ENCODE measurements around the gene PALM3. TPM values are rescaled to one million over a fixed set of nuclear protein-coding genes. Genes with fewer than 3 reads are reported as not detected.
A peak's percentile ranks its signal among the peaks of the same experiment; 100 is the strongest.

The PALM3 gene
- total and polyA plus RNA-seq, 2 experiments from 2014 or later = 16.6 to 45.8 TPM

DNA sequence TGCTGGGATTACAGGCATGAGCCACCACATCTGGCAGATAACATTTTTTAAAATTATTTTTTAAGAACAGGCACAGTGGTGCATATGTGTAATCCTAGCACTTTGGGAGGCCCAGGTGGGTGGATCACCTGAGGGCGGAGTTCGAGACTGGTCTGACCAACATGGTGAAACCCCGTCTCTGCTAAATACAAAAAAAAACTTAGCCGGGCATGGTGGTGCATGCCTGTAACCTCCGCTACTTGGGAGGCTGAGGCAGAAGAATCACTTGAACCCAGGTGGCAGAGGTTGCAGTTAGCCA is 631 bp upstream of the PALM3 start:
- no peaks in the 10 kb centered on the region for H3K36me3 ChIP-seq (ENCODE audit: insufficient read depth)
- TF ChIP-seq EZH2phosphoT487 (IDR thresholded peaks at IDR 0.05; ENCODE audit: unreplicated experiment) = no peak
- no peak for TF ChIP-seq JUNB (IDR thresholded peaks at IDR 0.05; ENCODE audit: unreplicated experiment)
- TF ChIP-seq, protein P1, sequence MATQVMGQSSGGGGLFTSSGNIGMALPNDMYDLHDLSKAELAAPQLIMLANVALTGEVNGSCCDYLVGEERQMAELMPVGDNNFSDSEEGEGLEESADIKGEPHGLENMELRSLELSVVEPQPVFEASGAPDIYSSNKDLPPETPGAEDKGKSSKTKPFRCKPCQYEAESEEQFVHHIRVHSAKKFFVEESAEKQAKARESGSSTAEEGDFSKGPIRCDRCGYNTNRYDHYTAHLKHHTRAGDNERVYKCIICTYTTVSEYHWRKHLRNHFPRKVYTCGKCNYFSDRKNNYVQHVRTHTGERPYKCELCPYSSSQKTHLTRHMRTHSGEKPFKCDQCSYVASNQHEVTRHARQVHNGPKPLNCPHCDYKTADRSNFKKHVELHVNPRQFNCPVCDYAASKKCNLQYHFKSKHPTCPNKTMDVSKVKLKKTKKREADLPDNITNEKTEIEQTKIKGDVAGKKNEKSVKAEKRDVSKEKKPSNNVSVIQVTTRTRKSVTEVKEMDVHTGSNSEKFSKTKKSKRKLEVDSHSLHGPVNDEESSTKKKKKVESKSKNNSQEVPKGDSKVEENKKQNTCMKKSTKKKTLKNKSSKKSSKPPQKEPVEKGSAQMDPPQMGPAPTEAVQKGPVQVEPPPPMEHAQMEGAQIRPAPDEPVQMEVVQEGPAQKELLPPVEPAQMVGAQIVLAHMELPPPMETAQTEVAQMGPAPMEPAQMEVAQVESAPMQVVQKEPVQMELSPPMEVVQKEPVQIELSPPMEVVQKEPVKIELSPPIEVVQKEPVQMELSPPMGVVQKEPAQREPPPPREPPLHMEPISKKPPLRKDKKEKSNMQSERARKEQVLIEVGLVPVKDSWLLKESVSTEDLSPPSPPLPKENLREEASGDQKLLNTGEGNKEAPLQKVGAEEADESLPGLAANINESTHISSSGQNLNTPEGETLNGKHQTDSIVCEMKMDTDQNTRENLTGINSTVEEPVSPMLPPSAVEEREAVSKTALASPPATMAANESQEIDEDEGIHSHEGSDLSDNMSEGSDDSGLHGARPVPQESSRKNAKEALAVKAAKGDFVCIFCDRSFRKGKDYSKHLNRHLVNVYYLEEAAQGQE (IDR thresholded peaks at IDR 0.05; ENCODE audit: unreplicated experiment) = no peak
- no peak for TF ChIP-seq ZNF114 (CRISPR knock-in tag; IDR thresholded peaks at IDR 0.05)
- no peak for TF ChIP-seq NANOG (IDR thresholded peaks at IDR 0.05; ENCODE audit: borderline replicate concordance)
- TF ChIP-seq EZH2 (IDR thresholded peaks at IDR 0.05; ENCODE audit: low read depth, unreplicated experiment) = no peak
- TF ChIP-seq STAT1 (IDR thresholded peaks at IDR 0.05; ENCODE audit: unreplicated experiment) = no peak
- TF ChIP-seq, protein P2, sequence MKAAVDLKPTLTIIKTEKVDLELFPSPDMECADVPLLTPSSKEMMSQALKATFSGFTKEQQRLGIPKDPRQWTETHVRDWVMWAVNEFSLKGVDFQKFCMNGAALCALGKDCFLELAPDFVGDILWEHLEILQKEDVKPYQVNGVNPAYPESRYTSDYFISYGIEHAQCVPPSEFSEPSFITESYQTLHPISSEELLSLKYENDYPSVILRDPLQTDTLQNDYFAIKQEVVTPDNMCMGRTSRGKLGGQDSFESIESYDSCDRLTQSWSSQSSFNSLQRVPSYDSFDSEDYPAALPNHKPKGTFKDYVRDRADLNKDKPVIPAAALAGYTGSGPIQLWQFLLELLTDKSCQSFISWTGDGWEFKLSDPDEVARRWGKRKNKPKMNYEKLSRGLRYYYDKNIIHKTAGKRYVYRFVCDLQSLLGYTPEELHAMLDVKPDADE (IDR thresholded peaks at IDR 0.05) = no peak
- no peak for TF ChIP-seq ZNF331 (CRISPR knock-in tag; IDR thresholded peaks at IDR 0.05; ENCODE audit: low read depth)
- DNase-seq (ENCODE audit: low spot score) = no peak
- 0 out of 2 replicates have a peak, but pooled peaks cover 5% of the 10 kb centered on the region for H3F3A ChIP-seq (replicated peaks; ENCODE audit: low read depth)
- no peaks in the 10 kb centered on the region for H3K79me2 ChIP-seq (replicated peaks; ENCODE audit: insufficient read depth)
- H3K9me3 Mint-ChIP-seq = no peaks in the 10 kb centered on the region
- H4K20me1 ChIP-seq (replicated peaks; ENCODE audit: insufficient read depth) = no peaks in the 10 kb centered on the region
- H3K9me2 ChIP-seq (ENCODE audit: insufficient read depth) = no peaks in the 10 kb centered on the region
- peaks cover 8% of the 10 kb centered on the region; the same call in 1 of the 2 replicates for H3K4me1 ChIP-seq (ENCODE audit: insufficient read depth)
- H3K27ac ChIP-seq (ENCODE audit: low read depth) = no peak overlapping the region
- ATAC-seq = no peak
- peaks cover 10% of the 10 kb centered on the region for H3K4me1 Mint-ChIP-seq
- no peak overlapping the region for H3K27ac Mint-ChIP-seq
- H3K27me3 Mint-ChIP-seq (ENCODE audit: insufficient read depth, low read depth, poor library complexity) = peaks cover 27% of the 10 kb centered on the region
- no peak overlapping the region for H3K4me2 ChIP-seq
- peaks cover 25% of the 10 kb centered on the region for H3K27me3 ChIP-seq (ENCODE audit: insufficient read depth)
- H2AFZ ChIP-seq = no peak overlapping the region
- H3K4me3 ChIP-seq = no peak overlapping the region
- no peaks in the 10 kb centered on the region for H3K36me3 Mint-ChIP-seq (ENCODE audit: low read depth)
- no peak overlapping the region for H3K4me3 Mint-ChIP-seq

DNA sequence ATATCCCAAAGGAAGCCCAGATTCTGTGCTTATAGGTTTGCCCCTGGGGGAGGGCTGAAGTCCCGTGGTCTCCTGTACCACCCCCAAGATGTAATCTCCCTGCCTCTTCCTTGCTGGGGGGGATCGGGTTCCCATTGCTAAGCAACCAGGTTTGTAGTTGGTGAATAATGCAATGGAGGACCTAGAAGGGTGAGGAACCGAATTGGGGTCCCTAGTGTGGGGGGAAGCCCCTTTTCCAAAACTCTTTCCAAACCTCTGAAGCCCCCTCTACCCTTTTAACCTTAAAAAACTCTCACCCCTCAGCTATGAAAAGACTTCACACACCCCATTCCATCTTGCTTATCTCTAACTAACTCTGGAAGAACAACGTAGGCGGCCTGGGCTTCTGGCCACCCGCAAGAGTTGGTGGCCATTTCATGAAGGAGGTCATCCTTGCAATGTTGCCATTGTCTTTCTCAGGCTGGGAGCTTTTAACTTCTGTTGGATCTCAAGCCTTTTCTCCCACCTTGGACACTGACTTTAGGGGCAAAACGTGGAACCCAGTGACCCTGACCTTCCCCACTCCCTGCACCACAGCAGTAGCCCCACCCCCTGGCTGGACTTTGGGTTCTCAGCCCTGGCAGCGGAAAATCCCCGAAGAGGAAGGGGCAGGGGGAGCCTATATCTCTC is 661 bp downstream of the PALM3 start:
- Histone ChIP-seq H3K9me2 (ENCODE audit: insufficient read depth) (no peaks in the 10 kb centered on the region), H3K4me1 (ENCODE audit: insufficient read depth) (peaks cover 8% of the 10 kb centered on the region; the same call in 1 of the 2 replicates), H3K27me3 (ENCODE audit: insufficient read depth) (peaks cover 25% of the 10 kb centered on the region), H3F3A (replicated peaks; ENCODE audit: low read depth) (no peaks in the 10 kb centered on the region; the same call in 1 of the 2 replicates), H2AFZ (peak overlapping the region; percentile 66; the same call in 1 of the 2 replicates), H4K20me1 (replicated peaks; ENCODE audit: insufficient read depth) (no peaks in the 10 kb centered on the region; the same call in 1 of the 2 replicates), H3K4me2 (no peak overlapping the region), H3K27ac (ENCODE audit: low read depth) (no peak overlapping the region), H3K36me3 (ENCODE audit: insufficient read depth) (no peaks in the 10 kb centered on the region), H3K79me2 (replicated peaks; ENCODE audit: insufficient read depth) (no peaks in the 10 kb centered on the region), H3K4me3 (no peak overlapping the region)
- peaks cover 30% of the 10 kb centered on the region for H3K27me3 Mint-ChIP-seq (ENCODE audit: insufficient read depth, low read depth, poor library complexity)
- no peak overlapping the region for H3K27ac Mint-ChIP-seq
- H3K4me1 Mint-ChIP-seq = peaks cover 14% of the 10 kb centered on the region
- DNase-seq (ENCODE audit: low spot score) = no peak
- H3K4me3 Mint-ChIP-seq = no peak overlapping the region
- H3K36me3 Mint-ChIP-seq (ENCODE audit: low read depth) = no peaks in the 10 kb centered on the region
- H3K9me3 Mint-ChIP-seq = no peaks in the 10 kb centered on the region
- ATAC-seq = no peak
- no peak for TF ChIP-seq NANOG (IDR thresholded peaks at IDR 0.05; ENCODE audit: borderline replicate concordance)
- TF ChIP-seq, protein P3, sequence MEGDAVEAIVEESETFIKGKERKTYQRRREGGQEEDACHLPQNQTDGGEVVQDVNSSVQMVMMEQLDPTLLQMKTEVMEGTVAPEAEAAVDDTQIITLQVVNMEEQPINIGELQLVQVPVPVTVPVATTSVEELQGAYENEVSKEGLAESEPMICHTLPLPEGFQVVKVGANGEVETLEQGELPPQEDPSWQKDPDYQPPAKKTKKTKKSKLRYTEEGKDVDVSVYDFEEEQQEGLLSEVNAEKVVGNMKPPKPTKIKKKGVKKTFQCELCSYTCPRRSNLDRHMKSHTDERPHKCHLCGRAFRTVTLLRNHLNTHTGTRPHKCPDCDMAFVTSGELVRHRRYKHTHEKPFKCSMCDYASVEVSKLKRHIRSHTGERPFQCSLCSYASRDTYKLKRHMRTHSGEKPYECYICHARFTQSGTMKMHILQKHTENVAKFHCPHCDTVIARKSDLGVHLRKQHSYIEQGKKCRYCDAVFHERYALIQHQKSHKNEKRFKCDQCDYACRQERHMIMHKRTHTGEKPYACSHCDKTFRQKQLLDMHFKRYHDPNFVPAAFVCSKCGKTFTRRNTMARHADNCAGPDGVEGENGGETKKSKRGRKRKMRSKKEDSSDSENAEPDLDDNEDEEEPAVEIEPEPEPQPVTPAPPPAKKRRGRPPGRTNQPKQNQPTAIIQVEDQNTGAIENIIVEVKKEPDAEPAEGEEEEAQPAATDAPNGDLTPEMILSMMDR (conservative IDR thresholded peaks at IDR 0.05; ENCODE audit: low read depth in 2 of 2) = no peak
- TF ChIP-seq EZH2 (IDR thresholded peaks at IDR 0.05; ENCODE audit: low read depth, unreplicated experiment) = no peak
- TF ChIP-seq, protein P2 (IDR thresholded peaks at IDR 0.05) = no peak
- TF ChIP-seq ZNF331 (CRISPR knock-in tag; IDR thresholded peaks at IDR 0.05; ENCODE audit: low read depth) = no peak
- no peak for TF ChIP-seq ZNF114 (CRISPR knock-in tag; IDR thresholded peaks at IDR 0.05)

Data from GM23338 (cell line).